Inferior parietal cortex (tissue), 1 donor: ENCODE data around the gene ATOSB.

Experiments used
- DNase-seq: peaks from one replicate; pipeline ENCODE4 v3.0.0-alpha.2; 2016; ENCODE audit errors: extremely low spot score

ATOSB gene

GRCh38 chr9:35112257-35113020, 3.2 kb downstream of the ATOSB start:
- DNase-seq = no peak

- peak; percentile 98 for DNase-seq
Observed at GRCh38 chr9:35111001-35111933, 4.4 kb downstream of the ATOSB start.

GRCh38 chr9:35110327-35110761, 5.3 kb downstream of the ATOSB start:
- DNase-seq = peak; percentile 30

- peak; percentile 6 for DNase-seq
Observed at GRCh38 chr9:35108946-35109575, 6.6 kb downstream of the ATOSB start.

- no peak for DNase-seq
Observed at GRCh38 chr9:35108461-35108860, 7.2 kb downstream of the ATOSB start.

- DNase-seq = no peak
Observed at GRCh38 chr9:35107297-35108290, 8.1 kb downstream of the ATOSB start.

GRCh38 chr9:35106343-35106730, 9.3 kb downstream of the ATOSB start:
- no peak for DNase-seq

- no peak for DNase-seq
Observed at GRCh38 chr9:35105571-35106342, 9.9 kb downstream of the ATOSB start.

DNA sequence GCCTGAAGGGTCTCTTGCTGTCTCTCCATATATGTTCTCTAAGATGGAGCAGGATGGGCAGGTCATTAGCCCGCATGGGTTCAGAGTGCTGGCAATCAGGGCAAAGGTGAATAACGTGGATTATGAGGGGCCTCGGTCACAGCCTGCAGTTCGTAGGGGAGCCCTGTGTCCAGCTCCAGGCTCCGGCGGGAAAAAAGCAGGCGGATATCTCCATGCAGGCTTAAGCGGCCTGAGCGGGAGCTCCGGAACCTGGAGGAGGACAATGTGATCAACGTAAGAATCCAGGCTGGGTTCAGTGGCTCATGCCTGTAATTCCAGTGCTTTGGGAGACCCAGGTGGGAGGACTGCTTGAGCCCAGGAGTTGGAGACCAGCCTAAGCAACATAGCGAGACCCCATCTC, 10.5 kb downstream of the ATOSB start:
- DNase-seq = no peak

- no peak for DNase-seq
Observed at GRCh38 chr9:35104586-35104985, 11.1 kb downstream of the ATOSB start.

- DNase-seq = no peak
Observed at GRCh38 chr9:35103660-35104191, 11.9 kb downstream of the ATOSB start.

GRCh38 chr9:35102769-35103659, 12.6 kb downstream of the ATOSB start, which contains the start of gene STOML2:
Gene STOML2, minus strand, starts transcription at chr9:35103131. Its CDS starts 37 bp downstream, at chr9:35103094.
- peak; percentile 96 for DNase-seq

GRCh38 chr9:35102465-35102768, 13.2 kb downstream of the ATOSB start:
- no peak for DNase-seq

- no peak for DNase-seq
Observed at GRCh38 chr9:35097573-35097972, 18.1 kb downstream of the ATOSB start.

- peak; percentile 82 for DNase-seq
Observed at GRCh38 chr9:35096035-35096849, 19.4 kb downstream of the ATOSB start, which contains the start of gene PIGO. Gene PIGO, minus strand, starts transcription at chr9:35096591. Its CDS starts 1,026 bp downstream, at chr9:35095565.

GRCh38 chr9:35091536-35091935, 24.1 kb downstream of the ATOSB start:
- no peak for DNase-seq

DNA sequence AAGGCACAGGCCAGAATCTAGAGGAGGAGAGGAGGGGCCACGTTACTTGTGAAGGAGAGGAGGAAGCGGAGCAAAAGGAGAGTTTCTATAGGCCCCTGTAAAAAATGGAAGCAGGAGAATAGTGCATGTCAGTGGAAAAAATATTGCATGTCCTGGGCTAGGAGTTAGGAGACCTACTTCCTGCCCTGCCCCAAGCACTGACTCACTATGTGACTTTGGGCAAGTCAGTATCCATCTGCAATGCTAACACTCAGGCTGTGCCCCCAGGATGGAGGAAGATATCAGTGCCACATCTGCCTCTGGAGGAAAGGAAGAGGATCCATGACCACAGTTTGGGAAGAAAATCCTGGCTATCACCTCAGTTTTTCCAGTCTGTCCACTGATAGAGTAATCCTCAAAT, 26.2 kb downstream of the ATOSB start:
- no peak for DNase-seq

DNA sequence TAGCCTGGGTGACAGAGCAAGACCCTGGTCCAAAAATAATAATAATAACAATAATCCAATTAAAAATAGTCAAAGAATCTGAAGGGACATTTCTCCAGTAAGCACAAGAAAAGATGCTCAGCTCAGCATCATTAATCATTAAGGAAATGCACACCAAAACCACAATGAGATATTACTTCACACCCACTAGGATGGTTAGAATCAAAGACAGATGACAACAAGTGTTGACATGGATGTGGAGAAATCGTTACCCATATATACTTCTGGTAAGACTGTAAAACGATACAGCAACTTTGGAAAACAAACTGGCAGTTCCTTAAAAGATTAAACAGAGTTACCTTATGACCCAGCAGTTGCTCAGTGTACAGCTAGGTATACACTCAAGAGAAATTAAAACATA, 30.6 kb downstream of the ATOSB start:
- no peak for DNase-seq
